Activated CD4-positive, alpha-beta memory T cell treated with anti-CD3 and anti-CD28 coated beads for 36 hours (primary cell): ENCODE results near the gene MYO3B. TPM values are rescaled to one million over a fixed set of nuclear protein-coding genes. Genes with fewer than 3 reads are reported as not detected.

ENCODE experiments used
- CTCF ChIA-PET: fragments of 350-600 bp; sonication (Branson Sonifier 250); formaldehyde crosslinking; loops from one replicate; lab custom pipeline; 2021; ENCODE audit warnings: antibody characterized with exemption, inconsistent platforms; lab: Charles Lee
- POLR2A ChIA-PET: fragments of 350-600 bp; sonication (Branson Sonifier 250); formaldehyde crosslinking; loops from one replicate; lab custom pipeline; 2021; ENCODE audit warnings: antibody characterized with exemption; lab: Charles Lee
- DNase-seq: peaks from one replicate; pipeline ENCODE4 v3.0.0-alpha.2; 2020
- H3K27ac Mint-ChIP-seq: one replicate; pipeline ENCODE4 v1.8.0; 2021; ENCODE audit warnings: mixed read lengths
- H3K27me3 Mint-ChIP-seq: one replicate; pipeline ENCODE4 v1.8.0; 2021; ENCODE audit warnings: mixed read lengths
- H3K36me3 Mint-ChIP-seq: one replicate; pipeline ENCODE4 v1.8.0; 2021; ENCODE audit warnings: mixed read lengths
- H3K4me1 Mint-ChIP-seq: one replicate; pipeline ENCODE4 v1.8.0; 2021; ENCODE audit warnings: low read depth, mixed read lengths
- H3K4me3 Mint-ChIP-seq: one replicate; pipeline ENCODE4 v1.8.0; 2021; ENCODE audit warnings: mild to moderate bottlenecking, mixed read lengths
- H3K9me3 Mint-ChIP-seq: one replicate; pipeline ENCODE4 v1.8.0; 2021; ENCODE audit warnings: mixed read lengths
- intact Hi-C: fragments of 100-400 bp; cut with micrococcal nuclease; formaldehyde crosslinking; loops from one replicate; pipeline ENCODE4 v1.15.1; 2023
- total RNA-seq, 2 experiments: library from RNA; stranded (reverse); gene quantifications; one replicate each; pipeline ENCODE4 v1.2.3, GENCODE V29; 2021

MYO3B gene
- total RNA-seq, 2 experiments from 2014 or later: 0.48 TPM

GRCh38 chr2:170170281-170171040, 7.5 kb upstream of the MYO3B start:
- ChIA-PET CTCF (no interaction called here), POLR2A (no interaction called here)
- no peak for DNase-seq
- Mint-ChIP-seq H3K36me3 (no peaks in the 10 kb centered on the region), H3K27me3 (no peaks in the 10 kb centered on the region), H3K9me3 (no peaks in the 10 kb centered on the region), H3K4me1 (no peaks in the 10 kb centered on the region), H3K27ac (no peak overlapping the region), H3K4me3 (no peak overlapping the region)
- intact Hi-C loops: no loop called here

GRCh38 chr2:170176212-170176611, 1.7 kb upstream of the MYO3B start:
- Mint-ChIP-seq H3K27ac (no peak overlapping the region), H3K36me3 (no peaks in the 10 kb centered on the region), H3K27me3 (no peaks in the 10 kb centered on the region), H3K4me1 (peaks cover 12% of the 10 kb centered on the region), H3K4me3 (no peak overlapping the region), H3K9me3 (no peaks in the 10 kb centered on the region)
- ChIA-PET POLR2A (no interaction called here), CTCF (no interaction called here)
- no peak for DNase-seq
- intact Hi-C loops: no loop called here

- Mint-ChIP-seq H3K4me3 (no peak overlapping the region), H3K4me1 (peaks cover 12% of the 10 kb centered on the region), H3K9me3 (peaks cover 2% of the 10 kb centered on the region), H3K27me3 (no peaks in the 10 kb centered on the region), H3K36me3 (no peaks in the 10 kb centered on the region), H3K27ac (no peak overlapping the region)
- intact Hi-C loops: no loop called here
- no peak for DNase-seq
- ChIA-PET CTCF (no interaction called here), POLR2A (no interaction called here)
Observed at GRCh38 chr2:170180031-170180566, 2.2 kb downstream of the MYO3B start.

GRCh38 chr2:170181602-170182001, 3.7 kb downstream of the MYO3B start:
- Mint-ChIP-seq H3K36me3 (no peaks in the 10 kb centered on the region), H3K4me1 (peaks cover 12% of the 10 kb centered on the region), H3K27ac (no peak overlapping the region), H3K9me3 (peaks cover 10% of the 10 kb centered on the region), H3K4me3 (no peak overlapping the region), H3K27me3 (no peaks in the 10 kb centered on the region)
- intact Hi-C loops: no loop called here
- CTCF ChIA-PET: interaction anchor here (0.6 kb wide), 1 partner anchor 697 kb away, joined by 3 read pairs; no protein-coding TSS in a partner anchor
- POLR2A ChIA-PET: no interaction called here
- DNase-seq: no peak

GRCh38 chr2:170185319-170185718, 7.4 kb downstream of the MYO3B start:
- CTCF ChIA-PET: no interaction called here
- peaks cover 2% of the 10 kb centered on the region for H3K27me3 Mint-ChIP-seq
- H3K4me1 Mint-ChIP-seq: no peaks in the 10 kb centered on the region

GRCh38 chr2:170189757-170190156, 11.8 kb downstream of the MYO3B start:
- POLR2A ChIA-PET: no interaction called here
- Mint-ChIP-seq H3K4me3 (no peak overlapping the region), H3K4me1 (no peaks in the 10 kb centered on the region), H3K9me3 (peaks cover 18% of the 10 kb centered on the region), H3K36me3 (no peaks in the 10 kb centered on the region), H3K27ac (no peak overlapping the region), H3K27me3 (peaks cover 2% of the 10 kb centered on the region)
- CTCF ChIA-PET: no interaction called here
- DNase-seq: no peak
- intact Hi-C loops: no loop called here

More at GRCh38 chr2:170185319-170185718, 7.4 kb downstream of the MYO3B start:
- Mint-ChIP-seq H3K27ac (no peak overlapping the region), H3K4me3 (no peak overlapping the region), H3K9me3 (peaks cover 18% of the 10 kb centered on the region), H3K36me3 (no peaks in the 10 kb centered on the region)
- intact Hi-C loops: no loop called here
- DNase-seq: no peak
- POLR2A ChIA-PET: no interaction called here

GRCh38 chr2:170190172-170190571, 12.2 kb downstream of the MYO3B start:
- Mint-ChIP-seq H3K36me3 (no peaks in the 10 kb centered on the region), H3K9me3 (peaks cover 16% of the 10 kb centered on the region), H3K4me1 (no peaks in the 10 kb centered on the region), H3K4me3 (no peak overlapping the region), H3K27ac (no peak overlapping the region), H3K27me3 (peaks cover 5% of the 10 kb centered on the region)
- POLR2A ChIA-PET: no interaction called here
- DNase-seq: no peak
- CTCF ChIA-PET: no interaction called here
- intact Hi-C loops: no loop called here

GRCh38 chr2:170191166-170191866, 13.4 kb downstream of the MYO3B start:
- intact Hi-C loops: no loop called here
- DNase-seq: no peak
- H3K36me3 Mint-ChIP-seq: no peaks in the 10 kb centered on the region
- CTCF ChIA-PET: no interaction called here
- H3K4me3 Mint-ChIP-seq: no peak overlapping the region
- H3K9me3 Mint-ChIP-seq: peaks cover 8% of the 10 kb centered on the region
- POLR2A ChIA-PET: no interaction called here
- no peaks in the 10 kb centered on the region for H3K4me1 Mint-ChIP-seq
- no peak overlapping the region for H3K27ac Mint-ChIP-seq
- H3K27me3 Mint-ChIP-seq: peaks cover 5% of the 10 kb centered on the region

GRCh38 chr2:170196963-170197362, 19.0 kb downstream of the MYO3B start:
- POLR2A ChIA-PET: no interaction called here
- Mint-ChIP-seq H3K4me3 (no peak overlapping the region), H3K4me1 (no peaks in the 10 kb centered on the region), H3K27ac (no peak overlapping the region), H3K9me3 (no peaks in the 10 kb centered on the region), H3K36me3 (no peaks in the 10 kb centered on the region), H3K27me3 (peaks cover 9% of the 10 kb centered on the region)
- no peak for DNase-seq
- intact Hi-C loops: no loop called here
- CTCF ChIA-PET: no interaction called here

GRCh38 chr2:170201275-170201674, 23.3 kb downstream of the MYO3B start:
- Mint-ChIP-seq H3K27me3 (peaks cover 9% of the 10 kb centered on the region), H3K4me3 (no peak overlapping the region), H3K9me3 (no peaks in the 10 kb centered on the region), H3K27ac (no peak overlapping the region), H3K4me1 (no peaks in the 10 kb centered on the region), H3K36me3 (no peaks in the 10 kb centered on the region)
- CTCF ChIA-PET: interaction anchor here (0.6 kb wide), 1 partner anchor 526 kb away, joined by 4 read pairs; no protein-coding TSS in a partner anchor
- intact Hi-C loops: no loop called here
- DNase-seq: no peak
- POLR2A ChIA-PET: no interaction called here

- Mint-ChIP-seq H3K27me3 (peaks cover 9% of the 10 kb centered on the region), H3K36me3 (no peaks in the 10 kb centered on the region), H3K4me3 (no peak overlapping the region), H3K9me3 (no peaks in the 10 kb centered on the region), H3K27ac (no peak overlapping the region), H3K4me1 (no peaks in the 10 kb centered on the region)
- intact Hi-C loops: no loop called here
- POLR2A ChIA-PET: no interaction called here
- CTCF ChIA-PET: interaction anchor here (0.6 to 0.7 kb wide), 2 partner anchors 152 to 527 kb away, joined by 3 to 4 read pairs; no protein-coding TSS in a partner anchor
- no peak for DNase-seq
Observed at GRCh38 chr2:170201734-170202393, 23.9 kb downstream of the MYO3B start.

- DNase-seq: no peak
- no peaks in the 10 kb centered on the region for H3K9me3 Mint-ChIP-seq
- intact Hi-C loops: no loop called here
- no peaks in the 10 kb centered on the region for H3K36me3 Mint-ChIP-seq
- ChIA-PET POLR2A (no interaction called here), CTCF (interaction anchor here (0.7 kb wide), 1 partner anchor 151 kb away, joined by 3 read pairs; no protein-coding TSS in a partner anchor)
- H3K4me1 Mint-ChIP-seq: no peaks in the 10 kb centered on the region
- no peak overlapping the region for H3K27ac Mint-ChIP-seq
- H3K4me3 Mint-ChIP-seq: no peak overlapping the region
- peaks cover 8% of the 10 kb centered on the region for H3K27me3 Mint-ChIP-seq
Observed at GRCh38 chr2:170202437-170202836, 24.5 kb downstream of the MYO3B start.
